Retinal pigment epithelial cell (primary cell): ENCODE data around the gene ENPP1.

Source experiments
- DNase-seq: peaks from one replicate; pipeline ENCODE4 v3.0.0-alpha.2; 2010; ENCODE audit warnings: low read depth
- H3K4me3 ChIP-seq: 2 replicates; pipeline ENCODE4 v1.5.1; 2011; ENCODE audit warnings: mild to moderate bottlenecking, low read length, control low read depth, moderate library complexity
- CTCF ChIP-seq: conservative IDR thresholded peaks from 2 replicates; pipeline ENCODE4 v1.5.1; 2011; ENCODE audit warnings: low read depth, low read length, control low read depth, inconsistent platforms

The ENPP1 gene

GRCh38 chr6:131885237-131885636 is 77.4 kb downstream of the ENPP1 start:
- no peak for TF ChIP-seq CTCF
- DNase-seq = no peak
- H3K4me3 ChIP-seq = no peak overlapping the region

DNA sequence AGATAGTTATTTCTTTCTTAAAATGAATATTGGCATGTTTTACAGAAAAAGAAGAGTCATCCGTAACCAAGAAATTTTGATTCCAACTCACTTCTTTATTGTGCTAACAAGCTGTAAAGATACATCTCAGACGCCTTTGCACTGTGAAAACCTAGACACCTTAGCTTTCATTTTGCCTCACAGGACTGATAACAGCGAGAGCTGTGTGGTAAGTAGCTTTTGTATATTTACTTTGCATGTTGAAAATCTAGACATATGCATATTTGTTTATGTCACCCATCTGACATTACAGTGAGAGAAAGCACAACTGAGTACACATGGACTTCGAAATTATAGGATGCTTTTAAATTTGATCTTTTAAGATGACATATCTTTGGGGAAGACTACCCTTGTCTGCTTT is 78.7 kb downstream of the ENPP1 start:
- no peak for DNase-seq
- H3K4me3 ChIP-seq = no peak overlapping the region
- TF ChIP-seq CTCF = no peak

GRCh38 chr6:131890091-131890490 is 82.3 kb downstream of the ENPP1 start:
- DNase-seq = no peak
- no peak overlapping the region for H3K4me3 ChIP-seq
- no peak for TF ChIP-seq CTCF

GRCh38 chr6:131893198-131893597 is 85.4 kb downstream of the ENPP1 start:
- TF ChIP-seq CTCF = no peak
- no peak for DNase-seq
- no peak overlapping the region for H3K4me3 ChIP-seq

GRCh38 chr6:131894493-131895424 is 86.9 kb downstream of the ENPP1 start:
- H3K4me3 ChIP-seq = no peak overlapping the region
- no peak for TF ChIP-seq CTCF
- DNase-seq = no peak

DNA sequence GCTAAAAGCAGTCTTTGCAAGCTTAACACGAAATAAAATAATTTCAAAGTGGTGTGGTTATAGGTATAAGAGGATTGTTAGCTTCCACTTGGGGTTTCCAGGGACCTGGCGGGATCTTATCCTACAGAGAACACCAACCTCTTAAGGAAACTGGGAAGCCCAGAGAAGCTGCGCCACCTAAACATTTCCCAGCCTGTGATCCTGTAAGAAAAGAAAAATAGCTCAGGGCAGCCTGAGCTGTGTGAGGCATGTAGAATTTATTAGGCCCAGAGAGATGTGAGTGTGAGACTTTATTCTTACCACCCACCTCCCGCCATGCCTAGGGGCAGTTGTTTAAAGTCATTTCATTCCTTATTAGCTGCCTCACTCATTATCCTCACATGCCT is 89.2 kb downstream of the ENPP1 start:
- DNase-seq = no peak
- TF ChIP-seq CTCF = no peak
- H3K4me3 ChIP-seq = no peak overlapping the region

- TF ChIP-seq CTCF = no peak
- H3K4me3 ChIP-seq = no peak overlapping the region
- DNase-seq = no peak
These were observed 89.8 kb downstream of the ENPP1 start for GRCh38 chr6:131897621-131898020.
